Prostate gland (tissue), 2 donors: ENCODE data around the gene RPLP2. TPM values are rescaled to one million over a fixed set of nuclear protein-coding genes. Genes with fewer than 3 reads are reported as not detected.

Source experiments
- DNase-seq: peaks from one replicate; pipeline ENCODE4 v3.0.0-alpha.2; 2019; ENCODE audit warnings: low spot score
- H3K27ac ChIP-seq, 2 donors: fragments of 200-600 bp; sonication (generic); 2 replicates each; pipeline ENCODE4 v1.5.1; 2017 to 2019
- H3K27me3 ChIP-seq: fragments of 200-600 bp; sonication (generic); replicated peaks from 2 replicates; pipeline ENCODE4 v1.5.1; 2019; ENCODE audit not compliant: insufficient read depth
- H3K36me3 ChIP-seq, 2 donors: fragments of 200-600 bp; sonication (generic); 1 replicate in 1 of 2; 2 replicates in 1 of 2; pipeline versions ENCODE4 v1.5.1 to v1.8.1; 2017 to 2019
- H3K4me1 ChIP-seq: fragments of 200-600 bp; sonication (generic); replicated peaks from 2 replicates; pipeline ENCODE4 v1.5.1; 2019
- H3K4me3 ChIP-seq, 2 donors: fragments of 200-600 bp; sonication (generic); 2 replicates each; pipeline ENCODE4 v1.5.1; 2017 to 2019
- H3K9me3 ChIP-seq: fragments of 200-600 bp; sonication (generic); 2 replicates; pipeline ENCODE4 v1.5.1; 2017
- POLR2A ChIP-seq: fragments of 450-650 bp; IDR thresholded peaks from one replicate; pipeline ENCODE4 v1.6.1; 2016; ENCODE audit warnings: antibody characterized with exemption, mild to moderate bottlenecking
- POLR2AphosphoS5 ChIP-seq: sonication (generic); formaldehyde crosslinking; IDR thresholded peaks from one replicate; pipeline ENCODE4 v1.6.1; 2017; ENCODE audit warnings: antibody characterized with exemption
- WGBS: methylation state at CpG from one replicate; pipeline ENCODE4 v1.1.5; 2018; 5-methylcytosine and 5-hydroxymethylcytosine counted together
- intact Hi-C: fragments of 100-400 bp; cut with DNase I; formaldehyde crosslinking; loops from one replicate; pipeline ENCODE4 v1.14.2; 2022
- total RNA-seq, 2 donors: library from RNA; depleted of rRNA; stranded (reverse); fragments of >200 nt; gene quantifications; one replicate each; pipeline ENCODE4 v1.1.0, GENCODE V29; 2016
- TF ChIP-seq, protein P1 (sequence below), 4 experiments: fragments of 200-600 bp in 2 of 4; fragments of 450-650 bp in 2 of 4; sonication (generic) in 2 of 4; IDR thresholded peaks; 1 replicate in 3 of 4; 2 replicates in 1 of 4; pipeline ENCODE4 v1.5.1; 2016 to 2019; ENCODE audit warnings: antibody characterized with exemption in 4 of 4, mild to moderate bottlenecking in 2 of 4, moderate library complexity in 2 of 4

RPLP2 gene
- total RNA-seq, 2 donors from 2014 or later = 431 to 906 TPM

DNA sequence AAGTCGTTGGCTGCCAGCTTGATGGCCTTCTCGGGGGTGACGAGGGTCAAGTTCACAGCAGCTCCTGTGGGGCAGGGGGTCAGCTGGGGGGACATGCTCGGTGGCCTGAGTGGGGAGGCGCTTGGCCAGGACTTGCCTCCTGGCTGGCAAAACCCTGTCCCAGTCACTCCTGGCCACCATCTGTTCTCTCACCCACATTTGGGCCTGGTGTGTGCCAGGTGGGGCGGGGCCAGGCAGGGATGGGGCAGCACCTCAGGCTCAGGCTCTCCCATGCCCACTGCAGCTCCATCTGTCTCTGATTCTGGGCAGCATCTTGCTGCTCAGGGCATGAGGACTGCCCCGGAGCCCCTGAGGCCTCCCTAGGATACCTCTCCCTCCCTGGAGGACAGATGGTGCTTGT, 16.2 kb upstream of the RPLP2 start:
- WGBS = 86% methylated on average over 7 of the region's 7 CpGs
- H3K4me3 ChIP-seq = no peak overlapping the region
- DNase-seq = no peak
- no peaks in the 10 kb centered on the region for H3K36me3 ChIP-seq
- H3K27ac ChIP-seq = no peak overlapping the region
- intact Hi-C loops = no loop called here
- peaks cover 16% of the 10 kb centered on the region for H3K4me1 ChIP-seq
- no peaks in the 10 kb centered on the region for H3K9me3 ChIP-seq
- TF ChIP-seq, protein P1, sequence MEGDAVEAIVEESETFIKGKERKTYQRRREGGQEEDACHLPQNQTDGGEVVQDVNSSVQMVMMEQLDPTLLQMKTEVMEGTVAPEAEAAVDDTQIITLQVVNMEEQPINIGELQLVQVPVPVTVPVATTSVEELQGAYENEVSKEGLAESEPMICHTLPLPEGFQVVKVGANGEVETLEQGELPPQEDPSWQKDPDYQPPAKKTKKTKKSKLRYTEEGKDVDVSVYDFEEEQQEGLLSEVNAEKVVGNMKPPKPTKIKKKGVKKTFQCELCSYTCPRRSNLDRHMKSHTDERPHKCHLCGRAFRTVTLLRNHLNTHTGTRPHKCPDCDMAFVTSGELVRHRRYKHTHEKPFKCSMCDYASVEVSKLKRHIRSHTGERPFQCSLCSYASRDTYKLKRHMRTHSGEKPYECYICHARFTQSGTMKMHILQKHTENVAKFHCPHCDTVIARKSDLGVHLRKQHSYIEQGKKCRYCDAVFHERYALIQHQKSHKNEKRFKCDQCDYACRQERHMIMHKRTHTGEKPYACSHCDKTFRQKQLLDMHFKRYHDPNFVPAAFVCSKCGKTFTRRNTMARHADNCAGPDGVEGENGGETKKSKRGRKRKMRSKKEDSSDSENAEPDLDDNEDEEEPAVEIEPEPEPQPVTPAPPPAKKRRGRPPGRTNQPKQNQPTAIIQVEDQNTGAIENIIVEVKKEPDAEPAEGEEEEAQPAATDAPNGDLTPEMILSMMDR (IDR thresholded peaks at IDR 0.05) = no peak
- TF ChIP-seq POLR2AphosphoS5 (no peak), POLR2A (no peak)
- no peaks in the 10 kb centered on the region for H3K27me3 ChIP-seq

DNA sequence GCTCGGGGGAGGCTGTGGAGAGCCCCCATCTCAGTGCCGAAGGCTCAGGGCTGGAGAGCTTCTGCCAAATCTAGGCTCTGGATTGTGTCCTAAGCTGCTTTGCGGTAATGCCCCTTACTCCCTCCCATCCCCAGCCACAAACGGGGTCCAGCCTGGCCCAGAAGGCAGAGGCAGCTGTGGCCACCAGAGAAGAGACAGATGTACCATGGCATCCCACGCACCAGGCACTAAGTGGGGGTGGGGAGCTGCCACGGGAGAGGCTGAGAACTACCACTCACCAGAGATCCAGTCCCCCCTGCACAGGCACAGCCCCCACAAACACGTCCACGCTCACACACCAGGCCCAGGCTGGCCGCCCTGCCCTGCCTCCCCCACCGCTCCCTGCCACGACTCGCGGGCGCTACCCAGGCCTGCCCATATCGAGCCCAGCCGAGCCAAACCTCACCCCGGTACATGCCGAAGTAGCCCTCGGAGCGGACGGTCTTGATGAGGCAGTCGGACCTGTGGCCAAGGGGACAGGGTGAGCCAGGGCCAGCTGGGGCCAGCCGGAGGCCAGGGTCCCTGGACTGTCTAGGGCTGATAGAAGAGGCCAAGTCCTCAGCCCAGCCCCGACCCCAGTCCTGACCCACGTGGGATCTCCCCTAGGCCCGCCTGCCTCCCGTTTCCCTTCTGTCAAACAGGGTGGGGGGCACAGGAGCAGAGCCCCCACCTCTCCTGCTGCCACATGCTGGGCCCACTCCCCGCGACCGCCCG, 15.6 kb upstream of the RPLP2 start:
- no peak for TF ChIP-seq POLR2AphosphoS5
- TF ChIP-seq, protein P1 (IDR thresholded peaks at IDR 0.05) = no peak
- TF ChIP-seq POLR2A = no peak
- Histone ChIP-seq H3K4me3 (no peak overlapping the region), H3K9me3 (no peaks in the 10 kb centered on the region), H3K27ac (no peak overlapping the region), H3K36me3 (no peaks in the 10 kb centered on the region), H3K27me3 (no peaks in the 10 kb centered on the region), H3K4me1 (peaks cover 16% of the 10 kb centered on the region)
- intact Hi-C loops = no loop called here
- DNase-seq = no peak
- 79% methylated on average over 21 of the region's 31 CpGs for WGBS

DNA sequence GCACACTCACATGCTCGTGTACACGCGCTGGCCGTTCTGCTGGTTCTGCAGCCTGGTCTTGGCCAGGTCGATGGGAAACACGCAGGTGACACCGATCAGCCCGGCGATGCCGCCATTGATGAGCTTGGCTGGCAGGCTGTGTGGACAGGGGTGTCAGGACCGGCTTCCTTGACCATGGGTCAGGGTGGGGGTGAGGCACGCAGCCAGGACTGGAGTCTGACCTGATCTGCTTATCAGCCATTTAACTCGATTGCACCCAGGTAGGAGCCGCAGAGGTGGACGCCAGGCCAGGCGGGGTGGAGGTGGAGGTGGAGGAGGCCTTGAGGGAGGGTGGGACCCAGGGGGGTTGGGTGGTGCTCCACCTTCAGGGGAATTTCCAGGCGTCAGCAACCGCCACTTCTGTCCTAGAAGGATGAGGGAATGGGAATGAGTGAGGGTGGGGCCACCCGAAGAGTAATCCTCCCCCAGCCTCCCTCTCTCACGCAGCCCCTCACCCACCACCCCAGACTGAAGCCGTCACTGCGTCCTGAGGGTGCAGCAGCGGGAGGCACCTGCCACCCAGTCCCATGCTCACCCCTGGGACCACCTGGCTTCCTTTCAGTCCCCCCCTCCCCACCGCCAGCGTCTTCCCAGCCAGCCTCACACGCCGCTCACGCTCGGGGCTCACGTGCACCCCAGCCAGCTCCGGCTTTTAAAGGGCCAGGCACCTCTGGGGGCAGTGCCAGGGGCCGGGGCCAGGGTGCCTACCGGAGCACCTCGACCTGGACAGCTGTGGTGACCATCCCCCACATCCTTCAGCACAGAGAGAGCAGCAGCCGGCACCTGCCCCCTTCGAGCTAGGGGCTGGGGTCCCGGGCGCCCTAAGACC, 14.8 kb upstream of the RPLP2 start:
- H3K27ac ChIP-seq = peak overlapping the region; percentile 81 to 86
- intact Hi-C loops = no loop called here
- no peak for DNase-seq
- no peaks in the 10 kb centered on the region for H3K9me3 ChIP-seq
- H3K36me3 ChIP-seq = no peaks in the 10 kb centered on the region
- peak overlapping the region; percentile 47 to 73 for H3K4me3 ChIP-seq
- H3K4me1 ChIP-seq = peaks cover 16% of the 10 kb centered on the region
- no peak for TF ChIP-seq POLR2A
- TF ChIP-seq, protein P1 (IDR thresholded peaks at IDR 0.05) = no peak
- TF ChIP-seq POLR2AphosphoS5 = no peak
- H3K27me3 ChIP-seq = no peaks in the 10 kb centered on the region
- 42% methylated on average over 31 of the region's 38 CpGs for WGBS

DNA sequence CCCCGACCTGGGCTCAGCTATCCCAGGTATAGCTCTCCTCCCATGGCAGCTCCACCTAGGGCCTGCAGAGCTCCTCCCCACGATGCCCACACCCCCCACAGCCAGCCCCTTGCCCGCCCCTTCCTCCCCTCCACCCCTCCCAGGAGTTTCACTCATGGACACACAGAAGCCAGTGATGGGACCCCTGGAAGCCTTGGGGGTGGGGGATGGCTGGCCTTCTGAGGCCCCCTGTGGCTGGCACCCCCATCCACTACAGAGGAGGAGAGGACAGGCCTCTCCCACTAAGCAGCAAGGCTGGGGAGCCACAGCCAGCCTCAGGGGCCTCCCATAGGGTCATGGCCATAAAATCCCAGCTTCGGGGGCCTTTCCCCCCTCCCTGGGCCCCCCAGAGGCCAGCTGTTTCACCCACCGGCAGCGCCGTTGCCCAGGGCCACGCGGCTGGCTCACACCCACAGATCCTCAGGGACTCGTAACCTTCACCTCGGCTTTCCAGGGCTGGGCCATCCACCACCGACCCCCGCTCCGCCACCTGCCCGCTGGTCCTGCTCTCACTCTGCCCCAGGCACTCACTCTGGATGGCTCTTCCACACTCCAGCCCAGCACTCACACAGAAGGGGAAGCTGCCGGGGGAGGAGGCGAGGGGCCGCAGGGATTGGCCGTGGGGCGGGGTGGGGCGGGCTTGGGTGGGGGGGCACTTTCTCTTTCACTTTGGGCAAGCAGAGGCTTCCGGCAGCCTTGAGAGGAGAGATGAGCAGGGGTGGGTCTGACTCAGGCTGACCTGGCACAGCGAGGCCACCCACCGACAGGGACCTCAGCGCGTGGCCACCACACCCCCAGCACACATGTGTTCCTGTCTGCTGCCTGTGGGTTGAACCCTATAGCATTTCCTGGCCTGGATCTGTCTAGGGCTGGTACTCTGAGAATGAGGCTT, 13.9 kb upstream of the RPLP2 start:
- DNase-seq = peak; percentile 69
- no peaks in the 10 kb centered on the region for H3K27me3 ChIP-seq
- peak overlapping the region; percentile 47 to 73 for H3K4me3 ChIP-seq
- TF ChIP-seq, protein P1 (IDR thresholded peaks at IDR 0.05) = no peak
- no peak for TF ChIP-seq POLR2A
- TF ChIP-seq POLR2AphosphoS5 = peak; percentile 16
- WGBS = 3% methylated on average over 25 of the region's 26 CpGs
- H3K27ac ChIP-seq = peak overlapping the region; percentile 81 to 86
- H3K36me3 ChIP-seq = no peaks in the 10 kb centered on the region
- intact Hi-C loops = no loop called here
- peaks cover 16% of the 10 kb centered on the region for H3K4me1 ChIP-seq
- no peaks in the 10 kb centered on the region for H3K9me3 ChIP-seq
